WTC11 (cell line): Measurements from ENCODE around the gene RPN1.

ENCODE experiments used
- ATF1 ChIP-seq: sonication (generic); formaldehyde crosslinking; IDR thresholded peaks from 2 replicates; pipeline ENCODE4 v1.8.1; 2023; ENCODE audit warnings: mild to moderate bottlenecking, moderate library complexity, missing genetic modification reagents
- NFE2L1 ChIP-seq: sonication (generic); formaldehyde crosslinking; IDR thresholded peaks from 2 replicates; pipeline ENCODE4 v1.8.1; 2023; ENCODE audit warnings: missing genetic modification reagents
- SMAD4 ChIP-seq: sonication (generic); formaldehyde crosslinking; IDR thresholded peaks from 2 replicates; pipeline ENCODE4 v1.8.0; 2022; ENCODE audit warnings: mild to moderate bottlenecking, missing genetic modification reagents
- TEAD1 ChIP-seq: sonication (generic); formaldehyde crosslinking; IDR thresholded peaks from 2 replicates; pipeline ENCODE4 v1.8.0; 2022; ENCODE audit warnings: mild to moderate bottlenecking, missing genetic modification reagents
- ZBTB21 ChIP-seq: sonication (generic); formaldehyde crosslinking; IDR thresholded peaks from 2 replicates; pipeline ENCODE4 v1.8.1; 2023; ENCODE audit warnings: mild to moderate bottlenecking, missing genetic modification reagents, borderline replicate concordance
- TF ChIP-seq, protein P1 (sequence below): fragments of 200-600 bp; IDR thresholded peaks from 2 replicates; pipeline ENCODE4 v1.8.0; 2022; ENCODE audit warnings: antibody characterized with exemption
- TF ChIP-seq, protein P2 (sequence below): fragments of 250-450 bp; sonication (Bioruptor Pico); IDR thresholded peaks from 2 replicates; pipeline ENCODE4 v2.1.2; 2022; ENCODE audit warnings: mild to moderate bottlenecking, moderate library complexity
- TF ChIP-seq, protein P3 (sequence below): sonication (generic); formaldehyde crosslinking; IDR thresholded peaks from 2 replicates; pipeline ENCODE4 v1.8.0; 2023; ENCODE audit warnings: missing genetic modification reagents, mild to moderate bottlenecking, borderline replicate concordance
- TF ChIP-seq, protein P4 (sequence below): sonication (generic); formaldehyde crosslinking; IDR thresholded peaks from 2 replicates; pipeline ENCODE4 v1.8.0; 2022; ENCODE audit warnings: mild to moderate bottlenecking, missing genetic modification reagents
- TF ChIP-seq, protein P5 (sequence below): sonication (generic); formaldehyde crosslinking; IDR thresholded peaks from 2 replicates; pipeline ENCODE4 v1.8.1; 2023; ENCODE audit warnings: mild to moderate bottlenecking, moderate library complexity, missing genetic modification reagents
- TF ChIP-seq, protein P6 (sequence below): sonication (generic); formaldehyde crosslinking; conservative IDR thresholded peaks from 2 replicates; pipeline ENCODE4 v1.8.1; 2022; ENCODE audit warnings: mild to moderate bottlenecking, missing genetic modification reagents
- TF ChIP-seq, protein P7 (sequence below): sonication (generic); formaldehyde crosslinking; IDR thresholded peaks from 2 replicates; pipeline ENCODE4 v1.8.1; 2023; ENCODE audit warnings: mild to moderate bottlenecking, missing genetic modification reagents
- TF ChIP-seq, protein P8 (sequence below): sonication (generic); formaldehyde crosslinking; IDR thresholded peaks from 2 replicates; pipeline ENCODE4 v1.8.0; 2022; ENCODE audit warnings: mild to moderate bottlenecking, missing genetic modification reagents

DNA sequence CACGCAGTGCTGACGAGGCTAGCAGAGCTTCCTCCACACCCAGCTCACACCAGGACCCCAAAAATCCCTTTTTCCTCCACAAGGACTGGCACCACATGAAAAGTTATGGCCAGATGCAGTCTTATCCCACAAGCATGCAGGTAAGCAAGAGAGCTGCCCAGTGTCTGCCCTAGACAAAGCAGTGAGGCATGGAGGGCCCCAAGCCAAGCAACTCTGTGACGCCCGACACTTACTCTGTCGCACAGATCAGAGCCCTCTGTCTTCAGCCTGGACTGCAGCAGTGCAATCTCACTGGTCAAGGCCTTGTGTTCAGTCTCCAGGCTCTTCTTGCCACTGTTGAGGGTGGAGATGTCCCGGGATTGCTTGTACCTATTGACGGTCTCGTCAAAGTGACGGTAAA lies 28.7 kb downstream of the RPN1 start:
- TF ChIP-seq, protein P1, sequence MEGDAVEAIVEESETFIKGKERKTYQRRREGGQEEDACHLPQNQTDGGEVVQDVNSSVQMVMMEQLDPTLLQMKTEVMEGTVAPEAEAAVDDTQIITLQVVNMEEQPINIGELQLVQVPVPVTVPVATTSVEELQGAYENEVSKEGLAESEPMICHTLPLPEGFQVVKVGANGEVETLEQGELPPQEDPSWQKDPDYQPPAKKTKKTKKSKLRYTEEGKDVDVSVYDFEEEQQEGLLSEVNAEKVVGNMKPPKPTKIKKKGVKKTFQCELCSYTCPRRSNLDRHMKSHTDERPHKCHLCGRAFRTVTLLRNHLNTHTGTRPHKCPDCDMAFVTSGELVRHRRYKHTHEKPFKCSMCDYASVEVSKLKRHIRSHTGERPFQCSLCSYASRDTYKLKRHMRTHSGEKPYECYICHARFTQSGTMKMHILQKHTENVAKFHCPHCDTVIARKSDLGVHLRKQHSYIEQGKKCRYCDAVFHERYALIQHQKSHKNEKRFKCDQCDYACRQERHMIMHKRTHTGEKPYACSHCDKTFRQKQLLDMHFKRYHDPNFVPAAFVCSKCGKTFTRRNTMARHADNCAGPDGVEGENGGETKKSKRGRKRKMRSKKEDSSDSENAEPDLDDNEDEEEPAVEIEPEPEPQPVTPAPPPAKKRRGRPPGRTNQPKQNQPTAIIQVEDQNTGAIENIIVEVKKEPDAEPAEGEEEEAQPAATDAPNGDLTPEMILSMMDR, result no peak
- TF ChIP-seq, protein P2, sequence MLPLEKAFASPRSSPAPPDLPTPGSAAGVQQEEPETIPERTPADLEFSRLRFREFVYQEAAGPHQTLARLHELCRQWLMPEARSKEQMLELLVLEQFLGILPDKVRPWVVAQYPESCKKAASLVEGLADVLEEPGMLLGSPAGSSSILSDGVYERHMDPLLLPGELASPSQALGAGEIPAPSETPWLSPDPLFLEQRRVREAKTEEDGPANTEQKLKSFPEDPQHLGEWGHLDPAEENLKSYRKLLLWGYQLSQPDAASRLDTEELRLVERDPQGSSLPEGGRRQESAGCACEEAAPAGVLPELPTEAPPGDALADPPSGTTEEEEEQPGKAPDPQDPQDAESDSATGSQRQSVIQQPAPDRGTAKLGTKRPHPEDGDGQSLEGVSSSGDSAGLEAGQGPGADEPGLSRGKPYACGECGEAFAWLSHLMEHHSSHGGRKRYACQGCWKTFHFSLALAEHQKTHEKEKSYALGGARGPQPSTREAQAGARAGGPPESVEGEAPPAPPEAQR (CRISPR knock-in tag), result no peak
- no peak for TF ChIP-seq SMAD4 (CRISPR knock-in tag)
- TF ChIP-seq ATF1, result no peak
- TF ChIP-seq, protein P3, sequence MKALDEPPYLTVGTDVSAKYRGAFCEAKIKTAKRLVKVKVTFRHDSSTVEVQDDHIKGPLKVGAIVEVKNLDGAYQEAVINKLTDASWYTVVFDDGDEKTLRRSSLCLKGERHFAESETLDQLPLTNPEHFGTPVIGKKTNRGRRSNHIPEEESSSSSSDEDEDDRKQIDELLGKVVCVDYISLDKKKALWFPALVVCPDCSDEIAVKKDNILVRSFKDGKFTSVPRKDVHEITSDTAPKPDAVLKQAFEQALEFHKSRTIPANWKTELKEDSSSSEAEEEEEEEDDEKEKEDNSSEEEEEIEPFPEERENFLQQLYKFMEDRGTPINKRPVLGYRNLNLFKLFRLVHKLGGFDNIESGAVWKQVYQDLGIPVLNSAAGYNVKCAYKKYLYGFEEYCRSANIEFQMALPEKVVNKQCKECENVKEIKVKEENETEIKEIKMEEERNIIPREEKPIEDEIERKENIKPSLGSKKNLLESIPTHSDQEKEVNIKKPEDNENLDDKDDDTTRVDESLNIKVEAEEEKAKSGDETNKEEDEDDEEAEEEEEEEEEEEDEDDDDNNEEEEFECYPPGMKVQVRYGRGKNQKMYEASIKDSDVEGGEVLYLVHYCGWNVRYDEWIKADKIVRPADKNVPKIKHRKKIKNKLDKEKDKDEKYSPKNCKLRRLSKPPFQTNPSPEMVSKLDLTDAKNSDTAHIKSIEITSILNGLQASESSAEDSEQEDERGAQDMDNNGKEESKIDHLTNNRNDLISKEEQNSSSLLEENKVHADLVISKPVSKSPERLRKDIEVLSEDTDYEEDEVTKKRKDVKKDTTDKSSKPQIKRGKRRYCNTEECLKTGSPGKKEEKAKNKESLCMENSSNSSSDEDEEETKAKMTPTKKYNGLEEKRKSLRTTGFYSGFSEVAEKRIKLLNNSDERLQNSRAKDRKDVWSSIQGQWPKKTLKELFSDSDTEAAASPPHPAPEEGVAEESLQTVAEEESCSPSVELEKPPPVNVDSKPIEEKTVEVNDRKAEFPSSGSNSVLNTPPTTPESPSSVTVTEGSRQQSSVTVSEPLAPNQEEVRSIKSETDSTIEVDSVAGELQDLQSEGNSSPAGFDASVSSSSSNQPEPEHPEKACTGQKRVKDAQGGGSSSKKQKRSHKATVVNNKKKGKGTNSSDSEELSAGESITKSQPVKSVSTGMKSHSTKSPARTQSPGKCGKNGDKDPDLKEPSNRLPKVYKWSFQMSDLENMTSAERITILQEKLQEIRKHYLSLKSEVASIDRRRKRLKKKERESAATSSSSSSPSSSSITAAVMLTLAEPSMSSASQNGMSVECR, result no peak
- TF ChIP-seq ZBTB21 (CRISPR knock-in tag), result no peak
- TF ChIP-seq, protein P4, sequence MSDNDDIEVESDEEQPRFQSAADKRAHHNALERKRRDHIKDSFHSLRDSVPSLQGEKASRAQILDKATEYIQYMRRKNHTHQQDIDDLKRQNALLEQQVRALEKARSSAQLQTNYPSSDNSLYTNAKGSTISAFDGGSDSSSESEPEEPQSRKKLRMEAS (CRISPR knock-in tag), result no peak
- TF ChIP-seq, protein P5, sequence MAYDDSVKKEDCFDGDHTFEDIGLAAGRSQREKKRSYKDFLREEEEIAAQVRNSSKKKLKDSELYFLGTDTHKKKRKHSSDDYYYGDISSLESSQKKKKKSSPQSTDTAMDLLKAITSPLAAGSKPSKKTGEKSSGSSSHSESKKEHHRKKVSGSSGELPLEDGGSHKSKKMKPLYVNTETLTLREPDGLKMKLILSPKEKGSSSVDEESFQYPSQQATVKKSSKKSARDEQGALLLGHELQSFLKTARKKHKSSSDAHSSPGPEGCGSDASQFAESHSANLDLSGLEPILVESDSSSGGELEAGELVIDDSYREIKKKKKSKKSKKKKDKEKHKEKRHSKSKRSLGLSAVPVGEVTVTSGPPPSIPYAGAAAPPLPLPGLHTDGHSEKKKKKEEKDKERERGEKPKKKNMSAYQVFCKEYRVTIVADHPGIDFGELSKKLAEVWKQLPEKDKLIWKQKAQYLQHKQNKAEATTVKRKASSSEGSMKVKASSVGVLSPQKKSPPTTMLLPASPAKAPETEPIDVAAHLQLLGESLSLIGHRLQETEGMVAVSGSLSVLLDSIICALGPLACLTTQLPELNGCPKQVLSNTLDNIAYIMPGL, result no peak
- TF ChIP-seq, protein P6, sequence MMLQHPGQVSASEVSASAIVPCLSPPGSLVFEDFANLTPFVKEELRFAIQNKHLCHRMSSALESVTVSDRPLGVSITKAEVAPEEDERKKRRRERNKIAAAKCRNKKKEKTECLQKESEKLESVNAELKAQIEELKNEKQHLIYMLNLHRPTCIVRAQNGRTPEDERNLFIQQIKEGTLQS (CRISPR knock-in tag), result no peak
- no peak for TF ChIP-seq NFE2L1 (CRISPR knock-in tag)
- TF ChIP-seq, protein P7, sequence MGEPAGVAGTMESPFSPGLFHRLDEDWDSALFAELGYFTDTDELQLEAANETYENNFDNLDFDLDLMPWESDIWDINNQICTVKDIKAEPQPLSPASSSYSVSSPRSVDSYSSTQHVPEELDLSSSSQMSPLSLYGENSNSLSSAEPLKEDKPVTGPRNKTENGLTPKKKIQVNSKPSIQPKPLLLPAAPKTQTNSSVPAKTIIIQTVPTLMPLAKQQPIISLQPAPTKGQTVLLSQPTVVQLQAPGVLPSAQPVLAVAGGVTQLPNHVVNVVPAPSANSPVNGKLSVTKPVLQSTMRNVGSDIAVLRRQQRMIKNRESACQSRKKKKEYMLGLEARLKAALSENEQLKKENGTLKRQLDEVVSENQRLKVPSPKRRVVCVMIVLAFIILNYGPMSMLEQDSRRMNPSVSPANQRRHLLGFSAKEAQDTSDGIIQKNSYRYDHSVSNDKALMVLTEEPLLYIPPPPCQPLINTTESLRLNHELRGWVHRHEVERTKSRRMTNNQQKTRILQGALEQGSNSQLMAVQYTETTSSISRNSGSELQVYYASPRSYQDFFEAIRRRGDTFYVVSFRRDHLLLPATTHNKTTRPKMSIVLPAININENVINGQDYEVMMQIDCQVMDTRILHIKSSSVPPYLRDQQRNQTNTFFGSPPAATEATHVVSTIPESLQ, result no peak
- TF ChIP-seq, protein P8, sequence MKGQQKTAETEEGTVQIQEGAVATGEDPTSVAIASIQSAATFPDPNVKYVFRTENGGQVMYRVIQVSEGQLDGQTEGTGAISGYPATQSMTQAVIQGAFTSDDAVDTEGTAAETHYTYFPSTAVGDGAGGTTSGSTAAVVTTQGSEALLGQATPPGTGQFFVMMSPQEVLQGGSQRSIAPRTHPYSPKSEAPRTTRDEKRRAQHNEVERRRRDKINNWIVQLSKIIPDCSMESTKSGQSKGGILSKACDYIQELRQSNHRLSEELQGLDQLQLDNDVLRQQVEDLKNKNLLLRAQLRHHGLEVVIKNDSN, result no peak
- no peak for TF ChIP-seq TEAD1 (CRISPR knock-in tag)
